LNCaP clone FGC (cell line): ENCODE data around the gene CMTM1.
"Not testable (repeated sequence)": the region's sequence is repeated elsewhere in the genome, so short reads cannot be mapped to it uniquely, and the experiment has no call there.

ENCODE experiments used
- DNase-seq: peaks from one replicate; pipeline ENCODE4 v3.0.0-alpha.2; 2011; ENCODE audit warnings: low read depth
- H3K4me3 ChIP-seq: 2 replicates; pipeline ENCODE4 v1.5.1; 2011; ENCODE audit warnings: mild to moderate bottlenecking, low read depth, low read length, control low read depth
- CTCF ChIP-seq: IDR thresholded peaks from 2 replicates; pipeline ENCODE4 v1.5.1; 2012; ENCODE audit warnings: mild to moderate bottlenecking; ENCODE audit not compliant: control insufficient read depth, insufficient read depth; ENCODE audit errors: extremely low read depth

The CMTM1 gene

DNA sequence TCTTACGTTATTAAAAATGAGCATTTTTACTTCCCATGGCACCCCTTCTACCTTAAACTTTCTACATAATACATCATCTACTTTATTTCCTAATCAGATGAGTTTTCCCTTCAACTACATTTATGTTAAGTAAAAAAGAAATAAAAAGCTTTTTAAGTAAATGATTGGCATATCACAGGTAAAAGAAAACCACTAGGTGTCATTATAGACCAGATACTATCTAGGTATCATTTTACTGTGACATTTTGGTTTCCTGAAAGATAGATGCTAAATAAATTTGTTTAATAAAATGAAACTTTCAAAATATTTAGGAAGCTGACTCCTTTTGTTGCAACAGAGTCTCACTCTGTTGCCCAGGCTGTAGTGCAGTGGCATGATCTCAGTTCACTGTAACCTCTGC, 3.8 kb upstream of the CMTM1 start:
- no peak overlapping the region for H3K4me3 ChIP-seq
- DNase-seq: no peak
- TF ChIP-seq CTCF: no peak

GRCh38 chr16:66562986-66563385, 3.3 kb upstream of the CMTM1 start:
- TF ChIP-seq CTCF: no peak
- DNase-seq: no peak
- H3K4me3 ChIP-seq: no peak overlapping the region

DNA sequence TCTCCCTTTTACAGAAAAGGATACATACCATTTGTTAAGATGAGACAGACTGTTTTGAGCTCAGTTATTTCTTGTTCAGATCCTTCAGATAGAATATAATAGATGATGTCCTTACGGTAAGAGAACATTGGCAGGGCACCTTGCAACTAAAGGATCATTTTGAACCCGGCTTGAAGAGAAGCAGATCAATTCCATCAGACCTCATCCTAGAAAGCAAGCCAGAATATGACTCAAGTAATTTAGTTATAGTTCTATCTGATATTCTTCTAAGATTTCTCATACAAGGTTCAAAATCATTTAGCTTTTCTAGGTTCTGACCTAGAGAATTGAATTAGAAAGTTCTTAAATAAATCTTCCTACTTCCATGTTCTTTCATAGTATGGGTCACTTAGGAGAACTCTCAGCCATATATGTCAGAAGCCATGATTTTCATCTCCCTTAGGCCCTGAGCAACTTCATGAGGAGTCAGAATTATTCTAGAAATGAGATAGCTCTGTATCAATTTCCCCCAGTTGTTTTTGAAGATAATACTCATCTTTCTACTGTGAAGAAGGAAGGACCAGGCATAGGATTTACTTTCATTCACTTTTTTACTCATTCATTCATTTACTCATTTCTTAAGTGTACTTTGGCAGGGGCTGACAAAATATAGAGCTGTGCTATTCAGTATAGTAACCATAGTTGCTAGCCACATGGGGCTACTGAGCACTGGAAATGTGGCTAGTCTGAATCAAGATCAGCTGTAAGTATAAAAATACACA, 2.5 kb upstream of the CMTM1 start:
- no peak for DNase-seq
- no peak for TF ChIP-seq CTCF
- H3K4me3 ChIP-seq: no peak overlapping the region

DNA sequence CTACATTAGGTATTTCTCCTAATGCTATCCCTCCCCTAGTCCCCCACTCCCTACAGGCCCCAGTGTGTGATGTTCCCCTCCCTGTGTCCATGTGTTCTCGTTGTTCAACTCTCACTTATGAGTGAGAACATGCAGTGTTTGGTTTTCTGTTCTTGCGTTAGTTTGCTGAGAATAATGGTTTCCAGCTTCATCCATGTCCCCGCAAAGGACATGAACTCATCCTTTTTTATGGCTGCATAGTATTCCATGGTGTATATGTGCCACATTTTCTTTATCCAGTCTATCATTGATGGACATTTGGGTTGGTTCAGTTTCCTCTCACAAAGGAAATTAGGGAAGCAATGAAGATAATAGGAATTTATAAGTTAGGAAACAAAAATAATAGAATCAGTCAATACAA, 1.0 kb downstream of the CMTM1 start:
- not testable (repeated sequence) for H3K4me3 ChIP-seq, DNase-seq

DNA sequence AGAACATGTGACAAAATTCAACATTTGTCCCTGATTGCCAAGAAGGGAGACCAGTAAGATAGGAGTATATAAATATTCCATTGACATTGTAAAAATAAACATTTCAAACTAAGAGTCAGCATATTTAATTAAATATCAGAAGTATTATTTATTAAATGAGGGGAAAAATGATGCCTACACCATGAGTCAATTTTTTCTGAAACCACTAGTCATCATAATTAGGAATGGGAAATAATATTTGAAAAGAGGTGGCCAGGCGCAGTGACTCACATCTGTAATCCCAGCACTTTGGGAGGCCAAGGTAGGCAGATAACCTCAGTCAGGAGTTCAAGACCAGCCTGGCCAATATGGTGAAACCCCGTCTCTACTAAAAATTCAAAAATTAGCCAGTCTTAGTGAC, 2.1 kb downstream of the CMTM1 start:
- no peak for TF ChIP-seq CTCF
- no peak overlapping the region for H3K4me3 ChIP-seq
- DNase-seq: no peak

DNA sequence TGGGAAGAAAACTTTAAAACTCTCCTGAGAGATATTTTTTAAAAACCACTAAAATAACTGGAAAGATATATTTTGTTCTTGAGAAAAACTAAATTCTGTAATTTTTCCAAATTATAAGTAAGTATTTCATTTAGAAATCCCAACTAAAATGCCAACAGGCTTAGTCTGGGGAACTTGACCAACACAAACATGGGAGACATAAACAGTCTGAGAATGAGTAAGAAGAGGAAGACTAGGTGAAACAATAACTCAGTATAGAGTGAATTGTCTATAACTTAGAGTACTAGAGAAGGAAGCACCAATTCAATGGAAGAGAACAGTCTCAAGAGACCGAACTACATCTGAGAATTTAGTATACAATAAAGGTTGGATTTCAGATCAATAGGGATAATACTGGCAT, 2.9 kb downstream of the CMTM1 start:
- no peak for DNase-seq
- no peak overlapping the region for H3K4me3 ChIP-seq
- TF ChIP-seq CTCF: no peak

GRCh38 chr16:66569827-66570405, 3.7 kb downstream of the CMTM1 start:
- TF ChIP-seq CTCF: no peak
- no peak for DNase-seq
- no peak overlapping the region for H3K4me3 ChIP-seq
